Renal cortical epithelial cell (primary cell): Measurements from ENCODE around the gene TNF. TPM values are rescaled to one million over a fixed set of nuclear protein-coding genes. Genes with fewer than 3 reads are reported as not detected.
"Not testable (repeated sequence)": the region's sequence is repeated elsewhere in the genome, so short reads cannot be mapped to it uniquely, and the experiment has no call there.

Experiments
- DNase-seq: peaks from one replicate; pipeline ENCODE4 v3.0.0-alpha.2; 2011; ENCODE audit warnings: low read depth
- total RNA-seq: library from RNA; depleted of rRNA; stranded (reverse); fragments of >200 nt; gene quantifications from 2 replicates; pipeline ENCODE4 v1.2.3, GENCODE V29; 2014

The TNF gene
- total RNA-seq, 1 donor from 2014 or later = 2.4 TPM

DNA sequence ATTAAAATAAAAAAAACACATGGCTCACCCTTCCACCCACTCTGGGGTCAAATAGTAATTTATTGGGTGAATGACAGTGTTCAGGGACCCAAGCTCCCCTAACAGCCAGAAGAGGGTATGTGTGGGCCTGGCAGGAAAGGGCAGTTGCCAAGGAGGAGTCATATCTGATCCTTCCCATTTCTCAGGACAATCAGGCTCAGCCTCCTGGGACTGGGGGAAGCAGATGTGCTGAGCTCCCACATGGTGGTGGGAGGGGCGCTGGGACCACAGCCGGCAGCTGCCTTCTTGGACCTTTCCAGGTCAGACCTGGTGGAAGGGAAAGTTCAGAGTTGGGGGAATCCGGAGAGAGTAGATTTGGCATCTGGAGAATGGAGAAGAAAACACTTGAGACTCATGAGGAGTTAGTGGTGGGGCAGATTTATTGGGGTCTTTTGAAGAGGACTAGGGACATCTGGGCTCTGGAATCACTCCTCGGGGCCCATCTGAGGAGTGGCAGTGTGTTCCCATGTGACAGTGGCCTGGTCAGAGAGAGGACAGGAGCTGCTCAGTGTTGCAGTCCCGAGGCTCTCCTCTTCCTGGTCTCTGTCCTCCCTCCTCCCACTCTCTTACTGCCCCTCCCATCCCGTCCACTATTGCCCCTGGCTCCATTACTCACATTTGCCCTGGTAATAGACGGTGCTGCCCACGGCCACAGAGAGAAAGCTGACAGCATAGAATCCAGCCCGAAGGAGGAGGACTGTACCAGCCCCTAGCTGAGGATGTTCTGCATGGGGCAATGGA, 13.7 kb downstream of the TNF start:
- DNase-seq = no peak

DNA sequence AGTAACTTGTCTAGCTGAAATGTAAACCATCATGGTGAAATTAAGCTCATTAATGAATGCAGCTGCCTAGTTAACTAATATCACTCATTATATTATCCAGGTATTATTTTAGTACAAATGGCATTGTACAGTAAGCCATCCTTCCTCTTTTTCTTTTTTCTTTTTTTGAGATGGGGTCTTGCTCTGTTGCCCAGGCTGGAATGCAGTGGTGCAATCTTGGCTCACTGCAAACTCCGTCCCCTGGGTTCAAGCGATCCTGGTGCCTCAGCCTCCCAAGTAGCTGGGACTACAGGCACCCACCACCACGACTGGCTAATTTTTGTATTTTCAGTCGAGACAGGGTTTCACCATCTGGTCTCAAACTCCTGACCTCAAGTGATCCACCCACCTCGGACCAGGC, 15.3 kb downstream of the TNF start:
- DNase-seq = not testable (repeated sequence)

DNA sequence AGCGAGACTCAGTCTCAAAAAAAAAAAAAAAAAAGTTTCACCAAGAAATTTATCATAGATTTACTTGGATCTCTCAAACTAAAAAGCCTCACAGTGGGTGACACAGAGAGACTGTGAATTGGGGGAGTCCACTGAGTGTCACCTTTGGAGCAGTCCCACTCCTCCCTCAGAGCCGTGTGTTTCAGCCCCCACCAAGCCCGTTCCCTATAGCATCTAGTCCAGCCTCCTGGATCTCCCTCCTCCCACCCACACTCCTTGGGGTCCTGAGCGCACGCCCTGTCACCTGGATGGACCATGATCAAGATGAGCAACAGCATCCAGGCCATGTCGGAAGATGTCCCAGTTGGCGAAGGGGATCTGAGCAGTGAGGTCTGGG, 17.0 kb downstream of the TNF start:
- DNase-seq = no peak

DNA sequence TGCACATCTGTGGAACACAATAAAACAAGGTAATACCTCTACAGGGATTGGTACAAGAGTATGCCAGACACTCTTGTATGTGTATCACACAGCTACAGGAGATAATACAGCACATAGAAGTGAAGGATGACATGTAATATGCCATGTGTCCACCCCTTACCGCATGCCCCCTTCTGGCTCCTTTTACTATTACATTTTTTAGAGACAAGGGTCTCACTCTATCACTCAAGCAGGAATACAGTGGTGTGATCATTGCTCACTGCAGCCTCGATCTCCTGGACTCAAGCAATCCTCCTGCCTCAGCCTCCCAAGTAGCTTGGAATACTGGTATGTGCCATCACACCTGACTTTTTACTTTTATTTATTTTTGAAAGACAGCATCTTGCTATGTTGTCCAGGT, 21.6 kb downstream of the TNF start:
- DNase-seq = no peak

DNA sequence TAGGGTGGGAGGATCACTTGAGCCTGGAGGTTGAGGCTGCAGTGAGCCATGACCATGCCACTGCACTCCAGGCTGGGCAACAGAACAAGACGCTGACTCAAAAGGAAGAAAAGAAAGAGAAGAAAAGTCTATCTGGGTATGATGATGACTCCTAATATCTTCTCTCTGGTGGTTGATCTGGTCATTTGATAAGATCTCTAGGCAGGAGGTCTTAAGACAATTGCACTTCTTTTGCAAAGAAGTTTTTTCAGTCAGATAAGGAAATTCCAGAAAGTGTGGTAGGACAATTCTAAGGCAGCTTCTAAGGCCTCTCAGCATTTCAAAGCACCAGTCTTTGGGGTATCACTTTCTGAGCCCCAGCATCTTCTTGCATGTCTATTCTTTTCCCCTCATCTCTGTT, 32.0 kb downstream of the TNF start:
- DNase-seq = no peak

DNA sequence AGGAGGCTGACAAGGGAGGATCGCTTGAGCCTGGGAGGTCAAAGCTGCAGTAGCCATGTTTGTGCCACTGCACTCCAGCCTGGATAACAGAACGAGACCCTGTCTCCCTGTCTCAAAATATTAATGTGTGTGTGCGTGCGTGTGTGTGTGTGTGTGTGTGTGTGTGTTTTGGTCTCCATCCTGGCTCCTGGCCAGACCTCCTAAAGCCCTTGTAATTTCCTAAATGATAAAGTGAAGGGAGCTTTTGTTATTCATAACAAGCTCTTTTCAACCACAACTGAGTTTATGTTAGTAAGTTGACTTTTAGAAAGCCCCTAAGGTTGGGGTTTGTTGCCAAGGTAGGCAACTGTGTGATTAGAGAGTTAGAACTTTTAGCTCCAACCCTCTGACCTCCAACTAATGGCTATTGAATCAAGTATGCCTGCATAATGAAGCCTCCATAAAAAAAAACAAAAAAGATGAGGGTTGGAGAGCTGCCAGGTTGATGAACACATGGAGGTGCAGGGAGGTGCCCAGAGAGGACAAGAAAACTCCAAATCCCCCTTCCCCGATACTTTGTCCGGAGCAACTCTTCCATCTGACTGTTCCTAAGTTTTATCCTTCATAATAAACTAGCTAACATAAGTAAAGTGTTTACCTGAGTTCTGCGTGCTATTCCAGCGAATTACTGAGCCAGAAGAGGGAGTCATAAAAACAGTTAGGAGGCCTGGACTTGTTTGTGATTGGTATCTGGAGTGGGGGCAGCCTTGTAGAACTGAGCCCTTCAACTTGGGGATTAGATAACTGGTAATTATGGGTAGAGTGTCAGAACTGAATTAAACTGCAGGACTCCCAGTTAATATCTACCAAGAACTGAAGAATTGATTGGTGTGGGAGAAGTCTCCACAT, 34.4 kb downstream of the TNF start:
- DNase-seq = no peak

DNA sequence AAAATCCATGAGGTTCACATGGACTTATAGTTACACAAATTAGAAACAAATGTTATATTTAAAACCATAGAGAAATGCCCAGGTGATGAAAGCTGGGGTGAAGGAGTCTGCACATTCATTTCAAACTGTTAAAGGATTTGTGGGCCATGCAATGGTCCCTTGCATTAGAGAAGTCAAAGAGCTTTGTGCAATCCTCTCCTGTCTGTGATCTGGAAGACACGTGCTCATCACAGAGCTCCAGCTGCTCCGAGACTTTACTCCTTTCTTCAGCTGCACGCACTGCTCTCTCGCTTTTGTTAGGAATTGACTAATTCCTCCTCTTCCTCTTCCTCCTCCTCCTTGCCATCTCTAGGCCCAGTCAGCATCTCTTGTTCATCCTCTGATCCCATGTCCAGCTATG, 35.6 kb downstream of the TNF start:
- no peak for DNase-seq

DNA sequence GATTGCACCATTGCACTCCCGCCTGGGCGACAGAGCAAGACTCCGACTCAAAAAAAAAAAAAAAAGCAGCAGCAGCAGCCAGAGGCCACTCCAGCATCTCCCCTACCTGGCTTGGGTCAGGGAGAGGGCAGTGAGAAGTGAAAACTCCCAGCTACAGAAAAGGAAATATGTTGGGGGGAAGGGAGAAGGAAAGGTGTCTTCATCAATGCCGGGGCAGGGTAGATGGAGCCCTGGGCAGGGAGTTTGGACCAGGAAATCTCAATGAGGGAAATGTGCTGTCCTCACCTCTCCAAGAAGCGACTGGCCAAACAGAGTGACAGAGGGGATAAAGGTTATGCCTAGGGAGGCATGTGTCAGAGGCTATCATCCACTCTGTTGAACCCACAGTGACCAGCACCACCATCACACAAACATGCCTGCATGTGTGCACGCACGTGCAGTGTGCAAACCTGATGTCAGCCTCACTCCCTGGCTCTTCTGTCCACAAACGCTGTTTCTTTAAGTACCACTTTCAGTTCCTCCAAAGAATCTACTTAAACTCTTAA, 38.8 kb downstream of the TNF start:
- DNase-seq = no peak

DNA sequence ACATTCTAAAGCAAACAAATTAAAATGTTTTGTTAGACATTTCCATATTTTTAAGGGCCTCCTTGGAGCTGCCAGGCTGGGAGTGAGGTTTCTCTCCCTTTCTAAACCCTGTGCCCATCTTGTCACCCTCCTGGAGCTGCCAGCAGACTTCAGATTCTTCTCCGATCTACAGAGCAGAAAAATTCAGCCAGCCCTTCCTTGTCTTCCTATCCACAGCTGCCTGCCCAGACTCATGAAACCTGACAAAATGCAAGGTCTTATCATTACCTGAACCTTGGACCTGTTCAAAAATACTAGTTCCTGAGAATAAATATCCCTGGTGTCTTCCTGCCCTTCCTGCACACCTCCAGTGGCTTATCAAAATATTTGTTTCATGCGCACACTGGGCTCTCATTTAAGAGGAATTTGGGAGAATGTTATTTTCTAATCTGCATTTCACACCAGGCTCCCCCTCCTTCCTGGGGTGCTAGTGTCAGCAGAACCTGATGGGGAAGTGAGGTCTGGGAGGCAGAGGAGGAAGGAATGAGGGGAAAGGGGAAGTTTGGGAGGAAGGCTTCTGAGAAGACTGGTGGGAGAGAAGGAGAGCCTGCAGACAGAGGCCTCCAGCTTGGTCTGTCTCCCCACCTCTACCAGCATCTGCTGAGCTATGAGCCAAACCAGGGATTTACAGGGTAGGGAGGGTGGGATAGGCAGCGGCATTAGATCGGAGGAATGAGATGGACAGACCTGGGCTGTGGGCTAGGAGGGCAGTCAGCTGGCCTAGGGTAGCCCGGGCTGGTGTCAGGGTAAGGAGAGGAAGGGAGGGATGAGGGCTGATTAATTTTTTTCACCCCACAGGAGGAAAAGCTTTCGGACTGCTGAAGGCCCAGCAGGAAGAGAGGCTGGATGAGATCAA, 39.6 kb downstream of the TNF start, which contains the start of gene AIF1:
TSS of gene AIF1 (plus strand) at position 551 of the 895 bp plus-strand sequence. CDS start at position 647, 96 bp downstream.
- no peak for DNase-seq

DNA sequence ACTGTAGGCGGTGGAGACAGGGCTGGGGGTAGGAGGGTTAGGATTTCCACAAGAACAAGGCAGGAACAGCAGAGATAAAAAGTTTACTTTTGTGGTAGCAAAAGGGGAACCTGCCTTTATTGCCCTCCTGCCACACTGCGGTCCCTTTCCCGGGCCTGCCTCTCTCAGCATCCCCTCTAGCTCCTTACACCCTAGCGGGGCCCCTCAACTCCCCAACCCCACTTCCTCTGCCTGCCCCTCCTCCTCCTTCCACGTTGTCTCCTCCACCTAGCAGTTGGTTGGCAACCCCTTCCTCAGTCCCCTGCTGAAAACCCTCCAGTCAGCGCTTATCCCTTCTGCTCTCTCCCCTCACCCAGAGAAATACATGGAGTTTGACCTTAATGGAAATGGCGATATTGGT, 40.4 kb downstream of the TNF start:
- no peak for DNase-seq

DNA sequence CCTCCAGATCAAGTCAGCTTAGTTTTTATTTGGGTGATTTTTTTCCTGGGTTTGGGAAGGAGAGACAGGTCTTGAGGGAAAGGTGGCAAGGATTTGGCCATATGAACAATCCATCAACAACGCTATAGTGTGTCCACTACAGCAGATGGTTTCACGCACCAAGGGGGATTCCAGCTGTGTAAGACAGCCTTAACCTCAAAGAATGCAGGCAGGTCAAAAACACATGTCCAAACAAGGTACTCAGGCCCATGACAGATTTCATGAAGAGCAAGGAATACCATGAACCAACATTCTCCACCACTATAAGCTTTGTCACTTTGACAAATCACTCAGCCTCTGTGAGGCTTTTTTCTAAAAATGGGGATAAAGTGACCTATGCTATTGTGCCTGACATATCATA, 41.6 kb downstream of the TNF start:
- DNase-seq = no peak

DNA sequence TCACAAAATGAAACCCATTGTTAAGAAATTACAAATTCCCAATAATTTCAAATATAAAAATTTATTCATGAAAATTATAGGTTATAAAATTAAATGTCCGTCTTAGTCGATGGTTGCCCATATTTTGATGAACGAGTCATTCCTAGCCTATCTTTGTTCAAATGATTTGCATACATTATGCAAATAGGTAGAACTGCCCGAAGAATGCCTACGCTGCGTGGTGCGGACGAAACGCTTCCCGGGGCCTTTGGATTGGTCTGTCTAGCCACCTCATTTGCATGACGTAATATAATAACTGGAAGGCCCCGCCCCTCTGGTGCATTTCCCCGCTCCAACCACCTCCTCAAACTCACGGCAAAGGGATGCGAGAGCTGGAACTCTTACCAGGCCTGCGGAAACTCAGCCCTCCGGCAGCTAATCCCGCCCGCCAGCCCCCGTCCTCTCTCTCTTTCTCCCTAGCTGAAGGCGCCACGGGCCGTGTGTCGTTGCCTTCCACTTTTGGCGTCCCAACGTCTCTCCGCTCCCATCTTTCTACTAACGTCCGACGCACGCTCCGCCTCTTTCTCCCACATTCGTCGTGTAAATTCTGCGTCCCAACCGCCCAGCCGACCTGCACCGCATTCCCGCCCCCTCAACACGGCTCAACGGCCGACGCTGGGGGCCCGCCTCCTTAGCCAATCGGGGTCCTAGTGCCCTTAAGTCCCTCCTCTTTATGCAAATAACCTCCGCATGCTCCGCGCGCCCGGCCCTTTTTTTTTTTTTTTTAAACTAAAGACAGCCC, 44.6 kb downstream of the TNF start:
- DNase-seq = peak; percentile 95

DNA sequence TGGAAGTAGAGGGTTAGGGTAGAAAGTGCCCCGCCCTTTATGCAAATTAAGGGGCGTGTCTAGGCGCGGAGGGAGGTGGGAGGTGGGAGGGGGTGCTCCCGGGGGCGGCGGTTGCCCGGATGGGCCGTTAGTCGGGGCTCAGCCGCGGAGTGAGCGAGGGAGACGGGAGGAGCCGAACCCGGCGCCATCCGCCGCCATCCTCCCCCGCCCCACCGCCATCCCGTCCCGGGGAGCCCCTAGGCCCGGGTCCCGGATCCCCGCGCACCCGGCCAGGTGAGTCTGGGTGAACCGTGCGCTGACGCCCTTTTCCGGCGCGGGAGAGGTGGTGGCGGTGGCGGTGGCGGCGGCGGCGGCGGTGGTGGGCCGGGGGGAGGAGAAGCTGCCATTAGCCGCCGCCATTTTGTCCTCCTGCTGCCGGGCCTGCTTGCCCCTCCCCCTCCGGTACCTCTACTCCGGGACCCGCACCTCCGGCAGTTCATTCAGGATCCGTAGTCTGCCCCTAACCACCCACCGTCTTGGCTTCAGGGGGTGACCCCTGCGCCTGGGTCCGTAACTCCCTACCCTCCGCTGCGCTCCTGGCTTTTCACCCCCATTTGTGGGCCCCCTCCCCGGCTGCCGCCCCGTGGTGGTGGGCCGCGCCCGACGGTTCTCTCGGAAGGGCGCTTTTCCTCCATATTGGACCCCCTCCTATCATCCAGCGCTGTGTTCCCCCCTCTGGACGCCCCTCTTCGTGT, 45.4 kb downstream of the TNF start, which contains the start of gene PRRC2A:
TSS of gene PRRC2A (plus strand) at position 130 of the 734 bp plus-strand sequence. CDS start 2,075 bp downstream, outside the sequence.
- no peak for DNase-seq

DNA sequence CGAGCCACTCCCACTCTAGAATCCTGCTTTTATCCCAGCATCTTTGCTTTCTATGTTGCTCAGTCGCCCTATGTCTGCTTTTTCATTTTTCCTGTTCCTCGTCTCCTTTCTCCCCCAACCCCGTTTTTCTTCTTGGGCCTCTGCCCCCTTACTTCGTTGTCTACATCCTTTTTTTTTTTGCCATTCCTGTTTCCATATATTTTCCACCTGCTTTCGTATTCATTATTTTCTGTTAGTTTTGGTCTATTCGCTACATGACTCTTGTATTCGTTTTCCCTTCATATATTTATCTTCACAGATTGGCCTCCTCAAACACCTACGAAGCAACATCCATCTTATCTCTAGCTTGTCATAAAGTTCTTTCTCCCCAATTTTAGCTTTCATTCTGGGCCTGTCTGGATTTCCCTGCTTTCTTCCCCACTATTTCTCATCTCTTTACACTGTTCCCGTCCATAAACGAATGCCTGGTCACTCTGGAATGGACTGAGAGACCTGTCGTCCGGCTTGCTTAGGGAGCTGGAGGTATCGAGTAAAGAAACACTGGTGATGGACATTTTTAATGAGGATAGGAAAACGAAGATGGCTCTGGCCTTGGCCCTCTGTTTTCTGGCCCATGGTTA, 46.1 kb downstream of the TNF start:
- DNase-seq = no peak

DNA sequence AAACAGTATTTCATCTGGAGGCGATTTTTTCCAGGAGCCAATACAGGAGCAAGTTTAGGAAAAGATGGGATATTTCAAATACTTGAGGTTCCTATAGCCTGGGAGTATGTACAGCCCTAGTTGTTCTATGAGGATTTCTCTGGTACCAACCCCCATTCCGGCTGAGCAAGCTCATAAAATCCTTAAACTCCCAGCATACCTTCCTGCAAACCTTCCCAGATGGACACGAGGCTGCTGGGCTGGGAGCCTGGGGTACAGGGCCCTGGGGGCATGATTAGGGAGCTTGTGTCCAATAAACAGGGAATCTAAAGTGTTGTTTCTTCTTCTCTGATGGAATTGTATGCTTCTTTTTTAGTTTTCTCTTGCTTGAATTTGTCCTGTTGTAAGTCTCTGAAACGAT, 46.6 kb downstream of the TNF start:
- no peak for DNase-seq

DNA sequence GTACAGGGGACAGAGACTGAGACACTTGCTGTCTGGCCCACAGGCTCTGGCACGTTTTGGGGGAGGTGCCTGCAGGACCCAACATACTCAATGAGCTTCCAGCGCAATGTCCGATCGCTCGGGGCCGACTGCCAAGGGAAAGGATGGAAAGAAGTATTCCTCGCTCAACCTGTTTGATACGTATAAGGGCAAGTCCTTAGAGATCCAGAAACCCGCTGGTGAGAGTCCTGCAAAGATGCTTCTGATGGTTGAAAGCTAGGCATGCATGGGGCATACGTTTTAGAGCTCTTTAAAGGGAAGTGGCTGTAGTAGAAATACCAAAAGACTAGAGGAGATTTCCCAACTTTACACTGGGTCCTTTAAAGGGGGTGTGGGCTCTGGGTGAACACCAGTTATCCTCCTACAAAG, 47.3 kb downstream of the TNF start:
- no peak for DNase-seq

DNA sequence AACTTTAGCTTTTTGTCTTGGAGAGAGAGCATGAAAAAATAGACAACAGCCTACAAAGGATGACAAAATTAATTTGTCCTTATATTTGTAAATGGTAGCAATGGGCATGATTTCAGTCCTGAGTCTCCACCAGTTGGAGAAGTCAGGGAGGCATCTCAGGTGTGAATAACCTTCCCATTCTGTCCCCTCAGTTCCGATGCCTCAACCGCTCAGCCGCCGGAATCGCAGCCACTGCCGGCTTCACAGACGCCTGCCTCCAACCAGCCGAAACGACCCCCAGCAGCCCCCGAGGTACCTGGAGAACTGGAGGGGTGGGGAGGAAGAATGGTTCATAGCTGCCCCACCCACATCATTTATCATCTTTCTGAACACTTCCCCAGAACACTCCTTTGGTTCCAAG, 48.7 kb downstream of the TNF start:
- DNase-seq = no peak

DNA sequence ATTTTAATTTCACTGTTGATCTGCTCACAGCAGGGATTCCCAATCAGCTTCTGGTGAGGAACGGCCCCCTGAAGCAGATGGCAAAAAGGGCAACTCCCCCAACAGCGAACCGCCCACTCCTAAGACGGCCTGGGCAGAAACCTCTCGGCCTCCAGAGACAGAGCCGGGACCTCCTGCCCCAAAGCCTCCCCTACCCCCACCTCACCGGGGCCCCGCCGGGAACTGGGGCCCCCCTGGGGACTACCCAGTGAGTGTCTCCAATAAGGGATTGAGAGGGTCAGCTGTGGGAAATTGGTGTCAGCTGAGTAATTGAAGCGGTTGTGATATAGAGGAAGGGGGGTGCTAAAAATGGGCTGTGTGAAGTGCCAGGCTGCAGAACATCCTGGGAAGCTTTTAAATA, 51.6 kb downstream of the TNF start:
- DNase-seq = no peak

DNA sequence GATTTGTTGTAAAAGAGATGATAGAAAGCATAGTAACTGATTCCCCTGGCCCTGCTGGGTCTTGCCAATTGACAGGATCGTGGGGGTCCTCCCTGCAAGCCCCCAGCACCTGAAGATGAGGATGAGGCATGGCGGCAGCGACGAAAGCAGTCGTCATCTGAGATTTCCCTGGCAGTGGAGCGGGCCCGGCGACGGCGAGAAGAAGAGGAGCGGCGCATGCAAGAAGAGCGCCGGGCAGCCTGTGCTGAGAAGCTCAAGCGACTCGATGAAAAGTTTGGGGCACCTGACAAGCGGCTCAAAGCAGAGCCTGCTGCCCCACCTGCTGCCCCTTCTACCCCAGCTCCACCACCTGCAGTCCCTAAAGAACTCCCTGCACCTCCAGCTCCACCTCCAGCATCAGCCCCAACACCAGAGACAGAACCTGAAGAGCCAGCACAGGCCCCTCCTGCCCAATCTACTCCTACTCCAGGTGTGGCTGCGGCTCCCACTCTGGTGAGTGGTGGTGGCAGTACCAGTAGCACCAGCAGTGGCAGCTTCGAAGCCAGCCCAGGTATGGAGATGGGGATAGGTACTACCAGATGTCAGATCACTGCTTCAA, 52.4 kb downstream of the TNF start:
- no peak for DNase-seq
